ENCODE measurements around the gene PIGM.
A peak's percentile ranks its signal among the peaks of the same experiment; 100 is the strongest.

The PIGM gene

DNA sequence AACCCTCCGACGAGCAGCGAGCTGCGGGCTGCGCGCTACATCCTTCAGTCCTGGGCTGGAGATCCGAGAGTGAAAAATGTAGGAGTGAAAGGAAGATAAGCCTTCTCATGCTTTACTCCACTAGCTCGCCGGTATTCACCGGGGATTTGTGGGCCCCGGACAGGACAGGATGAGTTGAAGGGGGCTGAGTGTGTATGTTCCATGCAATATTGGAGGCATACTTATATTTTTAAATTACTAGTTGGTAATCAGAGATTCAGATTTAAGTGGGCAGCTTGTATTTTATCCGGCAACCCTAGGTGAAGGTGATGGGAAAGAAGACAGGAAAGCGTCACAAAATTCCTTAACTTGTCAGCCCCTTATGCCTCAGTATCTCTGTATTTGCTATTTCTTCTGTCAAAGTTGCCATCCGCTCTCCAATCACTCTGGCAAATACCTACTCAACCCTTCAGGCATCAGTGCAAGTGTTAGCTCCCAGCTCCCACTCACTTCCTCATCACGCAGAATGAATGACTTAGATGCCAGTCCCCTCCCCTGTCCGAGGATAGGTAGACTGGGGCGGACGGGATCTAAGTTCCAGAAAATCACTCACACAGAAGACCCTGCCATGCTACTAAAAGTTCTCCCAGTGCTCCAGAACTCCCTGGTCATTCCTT, 503 bp upstream of the PIGM start:
- no peak for DNase-seq (ENCODE audit: low spot score)
- Histone ChIP-seq H3K4me3 (peak overlapping the region; percentile 98), H3K27ac (peak overlapping the region; percentile 11 to 77)
- TF ChIP-seq CTCF (IDR thresholded peaks at IDR 0.05) = no peak

GRCh38 chr1:160030657-160031364, 979 bp downstream of the PIGM start:
- Histone ChIP-seq H3K27ac (peak overlapping the region; percentile 11 to 77), H3K4me3 (peak overlapping the region; percentile 98)
- no peak for TF ChIP-seq CTCF (IDR thresholded peaks at IDR 0.05)
- DNase-seq (ENCODE audit: low spot score) = no peak

- DNase-seq (ENCODE audit: low spot score) = no peak
- H3K27ac ChIP-seq = no peak overlapping the region
- no peak overlapping the region for H3K4me3 ChIP-seq
- TF ChIP-seq CTCF (IDR thresholded peaks at IDR 0.05) = no peak
These were observed 3.4 kb downstream of the PIGM start for GRCh38 chr1:160028426-160028825.

DNA sequence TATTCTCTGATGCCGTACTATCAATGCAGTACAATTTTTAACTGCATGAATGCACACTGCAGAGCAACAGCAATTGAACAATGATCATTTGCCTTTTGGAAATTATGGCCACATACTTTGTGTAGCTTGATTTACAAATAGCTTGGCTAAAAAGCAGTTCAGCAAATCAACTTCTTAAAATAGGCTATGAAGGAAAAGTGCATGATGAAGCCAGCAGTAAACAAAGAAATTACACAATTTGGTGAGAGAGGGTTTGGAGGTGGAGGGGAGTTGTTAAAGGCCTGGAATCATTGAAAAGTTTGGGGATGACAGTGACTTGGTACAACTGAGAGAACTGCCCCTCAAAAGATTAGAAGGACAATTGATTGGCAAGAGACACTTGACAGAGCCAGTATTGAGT, 6.5 kb downstream of the PIGM start:
- DNase-seq (ENCODE audit: low spot score) = no peak
- TF ChIP-seq CTCF (IDR thresholded peaks at IDR 0.05) = no peak
- Histone ChIP-seq H3K27ac (no peak overlapping the region), H3K4me3 (no peak overlapping the region)

GRCh38 chr1:160024195-160024905, 7.4 kb downstream of the PIGM start:
- no peak for TF ChIP-seq CTCF (IDR thresholded peaks at IDR 0.05)
- no peak overlapping the region for H3K27ac ChIP-seq
- H3K4me3 ChIP-seq = no peak overlapping the region
- no peak for DNase-seq (ENCODE audit: low spot score)

DNA sequence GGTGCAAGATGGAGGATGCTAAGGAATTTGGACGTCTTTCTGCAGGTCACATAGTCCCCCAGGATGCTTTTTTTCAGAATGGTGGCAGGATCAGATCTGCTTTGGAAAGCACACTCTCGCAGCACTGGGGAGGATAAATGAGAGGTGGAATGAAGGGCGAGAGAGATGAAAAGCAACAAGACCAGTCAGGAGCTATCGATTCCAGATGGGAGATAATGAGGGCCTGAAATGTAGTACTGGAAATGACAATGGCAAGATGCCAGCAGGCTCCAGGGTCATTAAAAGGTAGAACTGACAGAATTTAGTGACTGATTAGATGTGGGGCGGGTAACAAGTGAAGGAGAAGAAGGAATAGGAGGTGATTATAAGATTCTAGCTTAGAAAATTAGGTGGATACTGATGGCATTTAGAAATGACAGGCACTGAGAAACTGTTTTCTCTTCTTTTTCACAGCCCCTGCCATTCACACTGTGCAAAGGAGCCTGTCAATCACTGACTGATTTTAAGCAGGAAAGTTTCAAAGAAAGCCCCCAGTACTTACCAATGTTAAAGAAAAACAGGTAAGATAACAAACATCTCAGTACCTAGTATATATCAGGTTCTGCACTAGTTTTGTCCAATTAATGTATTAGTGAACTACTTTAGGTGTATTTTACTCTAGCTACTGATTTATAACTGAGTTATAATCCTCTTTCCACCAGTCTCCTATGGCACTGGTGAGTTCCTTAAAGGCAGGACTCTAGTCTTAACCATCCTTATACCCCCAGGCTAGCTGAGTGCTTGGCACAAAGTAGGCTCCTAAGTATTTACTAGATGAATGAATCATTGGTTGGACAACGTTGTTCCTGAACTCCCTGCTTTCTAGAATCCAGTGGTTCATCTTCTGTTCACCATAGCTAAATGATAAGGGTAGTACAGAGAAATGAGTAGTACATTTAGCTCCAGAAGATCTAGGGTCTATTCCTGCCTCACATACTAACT, 9.2 kb downstream of the PIGM start:
- DNase-seq (ENCODE audit: low spot score) = no peak

More for the DNA sequence above, 9.2 kb downstream of the PIGM start:
- no peak overlapping the region for H3K27ac ChIP-seq
- no peak overlapping the region for H3K4me3 ChIP-seq
- no peak for TF ChIP-seq CTCF (IDR thresholded peaks at IDR 0.05)
